Right renal cortex interstitium (tissue), 3 donors: Measurements from ENCODE around the gene LGALS7. TPM values are rescaled to one million over a fixed set of nuclear protein-coding genes. Genes with fewer than 3 reads are reported as not detected.
"Not testable (repeated sequence)": the region's sequence is repeated elsewhere in the genome, so short reads cannot be mapped to it uniquely, and the experiment has no call there.

Experiments
- DNase-seq, 3 donors: peaks; one replicate each; pipeline ENCODE4 v3.0.0-alpha.2; 2013; ENCODE audit warnings: low read depth in 3 of 3, low spot score in 2 of 3
- polyA plus RNA-seq, 3 donors: library from polyadenylated mRNA; unstranded; fragments of 120-200 nt; gene quantifications; one replicate each; pipeline ENCODE4 v1.2.1, GENCODE V29; 2013; ENCODE audit not compliant: insufficient read length in 3 of 3

The LGALS7 gene
- polyA plus RNA-seq = 1 to 10 TPM in 1 of 3 donors, under 1 TPM in 1, not detected in 1; 0.40 to 1.2 TPM

- DNase-seq = no peak
Observed at GRCh38 chr19:38773469-38774177, at the start of gene LGALS7. TSS of gene LGALS7 (minus strand) at chr19:38773517. CDS start at chr19:38773492, 25 bp downstream.

- not testable (repeated sequence) for DNase-seq
Observed at GRCh38 chr19:38821230-38821825, 48.0 kb upstream of the LGALS7 start.

- DNase-seq = no peak
Observed at GRCh38 chr19:38819231-38819920, 46.1 kb upstream of the LGALS7 start.

- no peak for DNase-seq
Observed at GRCh38 chr19:38817081-38817480, 43.8 kb upstream of the LGALS7 start.

- no peak for DNase-seq
Observed at GRCh38 chr19:38816131-38816750, 42.9 kb upstream of the LGALS7 start.

GRCh38 chr19:38815059-38816001 is 42.0 kb upstream of the LGALS7 start:
- DNase-seq = no peak

GRCh38 chr19:38813932-38814331 is 40.6 kb upstream of the LGALS7 start:
- DNase-seq = not testable (repeated sequence)

GRCh38 chr19:38813323-38813722 is 40.0 kb upstream of the LGALS7 start:
- DNase-seq = no peak

GRCh38 chr19:38812841-38813320 is 39.6 kb upstream of the LGALS7 start, which contains the start of gene LGALS4:
TSS of gene LGALS4 (minus strand) at chr19:38812945. CDS start at chr19:38812886, 59 bp downstream.
- no peak for DNase-seq

GRCh38 chr19:38812009-38812840 is 38.9 kb upstream of the LGALS7 start:
- DNase-seq = no peak

GRCh38 chr19:38809592-38810252 is 36.4 kb upstream of the LGALS7 start:
- no peak for DNase-seq

GRCh38 chr19:38808741-38809140 is 35.4 kb upstream of the LGALS7 start:
- no peak for DNase-seq

GRCh38 chr19:38807374-38808098 is 34.2 kb upstream of the LGALS7 start:
- DNase-seq = not testable (repeated sequence)

GRCh38 chr19:38806371-38806770 is 33.1 kb upstream of the LGALS7 start:
- no peak for DNase-seq

- DNase-seq = no peak
Observed at GRCh38 chr19:38805180-38805579, 31.9 kb upstream of the LGALS7 start.

- DNase-seq = no peak
Observed at GRCh38 chr19:38803543-38803942, 30.2 kb upstream of the LGALS7 start.

GRCh38 chr19:38801359-38802095 is 28.2 kb upstream of the LGALS7 start:
- no peak for DNase-seq
